ENCODE data around the gene PTPRN2. TPM values are rescaled to one million over a fixed set of nuclear protein-coding genes. Genes with fewer than 3 reads are reported as not detected.
A peak's percentile ranks its signal among the peaks of the same experiment; 100 is the strongest.

Gene PTPRN2
- total and polyA plus RNA-seq, 7 donors: 3.2 to 7.1 (median 5.5) TPM

DNA sequence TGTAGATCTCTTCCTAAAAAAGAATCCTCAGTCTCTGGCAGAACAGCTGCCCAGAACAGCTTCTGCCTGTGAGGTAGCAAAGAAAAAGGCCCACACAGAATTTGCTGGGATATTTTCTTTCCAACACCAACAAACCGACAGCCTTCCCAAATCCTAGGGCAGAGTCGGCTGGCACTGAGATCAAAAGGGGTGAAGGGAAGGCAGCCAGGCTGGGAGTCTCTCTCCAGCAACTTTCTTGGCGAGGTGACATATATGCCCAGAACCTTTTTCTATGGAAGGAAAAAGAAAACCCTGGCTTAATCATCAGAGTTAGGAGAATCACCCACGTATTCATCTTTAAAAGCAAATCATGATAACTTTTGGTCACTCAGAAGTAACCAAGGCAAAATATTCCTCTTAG lies 971.2 kb downstream of the PTPRN2 start:
- no peak overlapping the region for H3K27ac ChIP-seq
- WGBS, 2 donors: 75 to 86% methylated on average over 4 of the region's 4 CpGs

DNA sequence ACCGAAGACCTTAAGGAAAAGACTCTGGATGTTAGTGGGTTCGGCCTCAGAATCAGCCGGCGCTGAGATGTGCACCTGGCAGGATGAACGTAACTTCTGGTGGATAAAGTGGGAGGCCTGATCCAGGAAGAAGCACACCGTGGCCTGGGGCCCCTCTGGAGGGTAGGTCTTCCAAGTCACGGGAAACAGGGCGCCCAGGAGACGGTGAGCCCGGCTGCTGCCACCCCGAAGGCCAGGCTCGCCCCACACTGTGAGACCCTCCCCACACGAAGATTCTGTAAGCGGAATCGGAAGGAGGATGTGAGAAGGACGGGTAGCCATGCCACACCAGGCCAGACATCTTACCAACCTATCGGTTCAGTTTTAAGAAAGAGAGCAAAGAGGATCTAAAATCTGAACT lies 971.8 kb downstream of the PTPRN2 start:
- TF ChIP-seq, protein P1, sequence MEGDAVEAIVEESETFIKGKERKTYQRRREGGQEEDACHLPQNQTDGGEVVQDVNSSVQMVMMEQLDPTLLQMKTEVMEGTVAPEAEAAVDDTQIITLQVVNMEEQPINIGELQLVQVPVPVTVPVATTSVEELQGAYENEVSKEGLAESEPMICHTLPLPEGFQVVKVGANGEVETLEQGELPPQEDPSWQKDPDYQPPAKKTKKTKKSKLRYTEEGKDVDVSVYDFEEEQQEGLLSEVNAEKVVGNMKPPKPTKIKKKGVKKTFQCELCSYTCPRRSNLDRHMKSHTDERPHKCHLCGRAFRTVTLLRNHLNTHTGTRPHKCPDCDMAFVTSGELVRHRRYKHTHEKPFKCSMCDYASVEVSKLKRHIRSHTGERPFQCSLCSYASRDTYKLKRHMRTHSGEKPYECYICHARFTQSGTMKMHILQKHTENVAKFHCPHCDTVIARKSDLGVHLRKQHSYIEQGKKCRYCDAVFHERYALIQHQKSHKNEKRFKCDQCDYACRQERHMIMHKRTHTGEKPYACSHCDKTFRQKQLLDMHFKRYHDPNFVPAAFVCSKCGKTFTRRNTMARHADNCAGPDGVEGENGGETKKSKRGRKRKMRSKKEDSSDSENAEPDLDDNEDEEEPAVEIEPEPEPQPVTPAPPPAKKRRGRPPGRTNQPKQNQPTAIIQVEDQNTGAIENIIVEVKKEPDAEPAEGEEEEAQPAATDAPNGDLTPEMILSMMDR (IDR thresholded peaks at IDR 0.05): no peak
- TF ChIP-seq EP300 (IDR thresholded peaks at IDR 0.05) (no peak), POLR2A (IDR thresholded peaks at IDR 0.05) (no peak), POLR2AphosphoS5 (IDR thresholded peaks at IDR 0.05) (no peak)
- H3K27ac ChIP-seq: no peak overlapping the region
- H3K4me1 ChIP-seq: peaks cover 0 to 19% (median 6%) of the 10 kb centered on the region in 4 donors
- H3K9me3 ChIP-seq: no peaks in the 10 kb centered on the region
- H3K36me3 ChIP-seq: no peaks in the 10 kb centered on the region
- H3K4me3 ChIP-seq: no peak overlapping the region
- H3K27me3 ChIP-seq: no peaks in the 10 kb centered on the region
- peak; percentile 40 for DNase-seq
- intact Hi-C loops (cut with DNase I): no loop called here
- 89 to 95% methylated on average over 17 of the region's 17 CpGs for WGBS, 2 donors

More for the DNA sequence above, 971.2 kb downstream of the PTPRN2 start:
- Histone ChIP-seq H3K4me1 (peaks cover 0 to 19% (median 6%) of the 10 kb centered on the region in 4 donors), H3K4me3 (no peak overlapping the region), H3K9me3 (no peaks in the 10 kb centered on the region), H3K36me3 (no peaks in the 10 kb centered on the region), H3K27me3 (no peaks in the 10 kb centered on the region)
- DNase-seq: no peak
- intact Hi-C loops (cut with DNase I): no loop called here
- TF ChIP-seq POLR2A (IDR thresholded peaks at IDR 0.05) (no peak), POLR2AphosphoS5 (IDR thresholded peaks at IDR 0.05) (no peak), EP300 (IDR thresholded peaks at IDR 0.05) (no peak)
- TF ChIP-seq, protein P1 (IDR thresholded peaks at IDR 0.05): no peak

DNA sequence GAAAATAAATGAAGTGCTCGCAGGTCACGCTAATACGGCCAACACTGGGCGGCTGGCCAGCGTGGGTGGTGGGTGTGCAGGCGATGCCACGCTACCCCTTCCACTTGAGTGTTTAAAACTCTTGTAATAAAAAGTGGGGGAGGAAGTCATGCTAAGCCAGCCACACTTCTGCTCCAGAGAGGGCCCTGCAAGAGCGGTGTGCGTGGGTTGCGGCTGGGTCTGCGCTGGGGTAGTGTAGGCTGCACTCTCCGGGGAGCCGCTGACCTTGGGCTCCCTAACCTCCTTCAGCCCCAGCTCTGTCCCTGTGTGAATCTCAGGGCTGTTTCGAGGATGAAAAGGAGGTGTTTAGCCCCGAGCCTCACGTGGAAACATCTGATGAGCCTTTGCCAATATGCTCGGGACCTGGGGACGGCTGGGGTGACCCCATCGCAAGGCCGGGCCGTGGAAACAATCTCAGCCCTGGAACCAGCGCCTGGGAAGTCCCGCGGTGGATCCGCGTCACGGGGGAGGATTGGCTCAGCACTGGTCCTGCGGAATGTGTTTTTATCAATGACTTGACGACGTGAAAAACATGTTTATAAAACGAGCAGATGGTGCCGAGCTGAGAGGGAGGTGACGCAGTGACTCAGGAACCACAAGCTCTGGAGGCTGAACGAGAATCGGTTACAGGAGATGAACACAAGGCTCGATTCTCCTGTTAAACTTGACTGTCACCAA lies 972.4 kb downstream of the PTPRN2 start:
- H3K4me3 ChIP-seq: no peak overlapping the region
- peak; percentile 66 for DNase-seq
- no peaks in the 10 kb centered on the region for H3K9me3 ChIP-seq
- H3K36me3 ChIP-seq: no peaks in the 10 kb centered on the region
- H3K4me1 ChIP-seq: peaks cover 0 to 19% (median 6%) of the 10 kb centered on the region in 4 donors
- 85 to 87% methylated on average over 36 of the region's 36 CpGs for WGBS, 2 donors
- TF ChIP-seq EP300 (IDR thresholded peaks at IDR 0.05) (no peak), POLR2A (IDR thresholded peaks at IDR 0.05) (no peak), POLR2AphosphoS5 (IDR thresholded peaks at IDR 0.05) (no peak)
- TF ChIP-seq, protein P1 (IDR thresholded peaks at IDR 0.05): no peak
- no peak overlapping the region for H3K27ac ChIP-seq
- H3K27me3 ChIP-seq: no peaks in the 10 kb centered on the region
- intact Hi-C loops (cut with DNase I): no loop called here

DNA sequence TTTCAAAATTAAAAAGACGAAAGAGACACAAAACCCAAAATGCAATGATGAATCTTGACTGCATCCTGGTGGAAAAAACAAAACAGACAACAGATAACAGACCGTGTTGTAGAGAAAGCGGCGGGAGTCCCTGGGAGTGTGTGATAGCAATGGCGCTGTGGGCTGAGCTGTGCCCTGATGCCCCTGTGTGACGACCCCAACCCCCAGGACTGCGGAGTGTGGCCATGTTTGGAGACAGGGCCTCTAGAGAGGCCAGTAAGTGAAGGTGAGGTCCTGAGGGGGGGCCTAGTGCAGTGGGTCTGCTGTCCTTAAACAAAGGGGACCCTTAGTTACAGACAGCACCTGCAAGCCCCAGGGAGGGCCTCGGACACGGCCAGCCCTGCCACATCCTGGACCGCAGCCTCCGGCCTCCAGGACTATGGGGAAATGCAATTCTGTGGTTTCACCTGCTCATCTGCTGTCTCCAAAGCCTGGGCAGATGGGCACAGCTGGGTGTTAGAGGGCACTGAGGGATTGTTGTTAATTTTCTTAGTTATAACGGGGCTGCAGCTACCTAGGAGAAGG lies 973.1 kb downstream of the PTPRN2 start:
- peaks cover 0 to 19% (median 6%) of the 10 kb centered on the region in 4 donors for H3K4me1 ChIP-seq
- no peaks in the 10 kb centered on the region for H3K27me3 ChIP-seq
- H3K27ac ChIP-seq: no peak overlapping the region
- TF ChIP-seq EP300 (IDR thresholded peaks at IDR 0.05): no peak
- TF ChIP-seq, protein P1 (IDR thresholded peaks at IDR 0.05): no peak
- no peak for TF ChIP-seq POLR2AphosphoS5 (IDR thresholded peaks at IDR 0.05)
- TF ChIP-seq POLR2A (IDR thresholded peaks at IDR 0.05): no peak
- no peaks in the 10 kb centered on the region for H3K9me3 ChIP-seq
- 86 to 89% methylated on average over 12 of the region's 12 CpGs for WGBS, 2 donors
- intact Hi-C loops (cut with DNase I): no loop called here
- H3K36me3 ChIP-seq: no peaks in the 10 kb centered on the region
- DNase-seq: peak; percentile 56
- H3K4me3 ChIP-seq: no peak overlapping the region

All from sigmoid colon (tissue), 7 donors.